HG03097 (cell line): ENCODE results near the gene DGKZ.

Experiments
- ATAC-seq: cut with Tn5 transposase; IDR thresholded peaks from one replicate; pipeline ENCODE4 v1.9.1; 2021; ENCODE audit not compliant: unreplicated experiment, low FRiP score

The DGKZ gene

DNA sequence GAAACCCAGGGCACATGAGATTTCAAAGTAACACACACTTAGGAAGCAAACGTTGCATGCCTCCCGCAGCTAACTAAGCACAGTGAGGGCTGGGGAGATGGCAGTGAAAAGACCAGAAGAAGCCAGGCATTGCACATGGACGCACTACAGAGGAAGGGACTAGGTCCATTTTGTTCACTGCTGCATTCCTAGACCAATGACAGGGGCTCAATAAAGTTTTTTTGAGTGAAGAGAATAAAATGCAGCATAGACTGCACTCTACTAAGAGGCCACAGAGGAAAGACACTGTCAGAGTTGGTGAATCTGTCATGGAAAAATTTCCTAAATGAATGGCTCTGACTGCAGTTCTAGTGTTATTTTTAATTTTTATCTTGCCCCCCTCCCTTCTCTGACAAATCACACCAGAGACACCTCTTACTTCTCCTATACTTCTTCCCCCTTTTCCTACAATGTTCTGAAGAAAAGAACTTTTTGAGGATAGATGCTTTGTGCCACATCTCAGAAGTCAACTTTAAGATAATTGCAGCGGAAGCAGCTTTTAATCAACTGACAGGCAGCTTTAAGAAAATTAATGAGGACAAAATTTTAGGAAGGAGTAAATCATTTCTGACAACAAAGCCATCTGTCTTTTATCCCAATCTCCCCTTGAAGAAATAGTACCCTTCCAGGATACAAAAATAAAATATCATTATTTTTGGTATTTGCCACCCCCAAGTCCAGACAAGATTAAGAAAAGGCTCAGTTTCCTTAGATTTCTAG is 79.1 kb downstream of the DGKZ start:
- no peak for ATAC-seq

DNA sequence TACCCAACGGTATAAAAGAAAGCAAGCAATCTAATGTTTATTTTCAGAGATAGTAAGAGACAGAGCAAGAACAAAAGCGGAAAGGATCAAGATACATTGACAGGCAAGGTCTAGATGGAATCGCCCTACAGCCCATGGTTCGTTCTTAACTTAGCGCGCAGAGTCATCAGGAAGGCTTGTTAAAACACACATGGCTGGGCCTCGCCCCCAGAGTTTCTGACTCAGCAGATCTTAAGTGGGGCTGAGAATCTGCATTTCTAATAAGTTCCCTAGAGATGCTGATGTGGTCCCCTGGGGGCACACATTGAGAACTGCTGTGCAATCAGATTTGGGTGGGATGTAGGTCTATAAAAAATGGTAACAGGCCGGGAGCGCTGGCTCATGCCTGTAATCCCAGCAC is 80.1 kb downstream of the DGKZ start:
- no peak for ATAC-seq

DNA sequence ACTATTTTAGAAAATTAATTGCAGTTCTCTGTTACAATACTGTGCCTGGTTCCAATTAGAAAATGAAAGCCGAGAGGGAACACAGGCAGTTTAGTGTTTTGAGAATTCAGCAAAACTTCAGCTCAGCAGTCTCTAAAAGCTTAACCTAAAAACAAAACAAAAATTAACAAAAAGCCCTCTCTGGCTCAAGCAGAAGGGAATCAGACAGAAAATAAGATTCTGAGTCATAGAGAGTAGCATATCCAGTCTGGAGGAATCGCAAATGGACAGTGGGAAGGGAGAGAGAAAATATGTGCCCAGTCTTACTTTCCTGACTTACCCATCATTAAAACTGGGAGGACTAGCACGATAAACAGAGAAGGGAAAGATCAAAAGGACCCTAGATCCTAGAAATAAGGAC is 82.5 kb downstream of the DGKZ start:
- ATAC-seq: no peak
